ENCODE data around the gene CHCHD10.
A peak's percentile ranks its signal among the peaks of the same experiment; 100 is the strongest.

CHCHD10 gene

DNA sequence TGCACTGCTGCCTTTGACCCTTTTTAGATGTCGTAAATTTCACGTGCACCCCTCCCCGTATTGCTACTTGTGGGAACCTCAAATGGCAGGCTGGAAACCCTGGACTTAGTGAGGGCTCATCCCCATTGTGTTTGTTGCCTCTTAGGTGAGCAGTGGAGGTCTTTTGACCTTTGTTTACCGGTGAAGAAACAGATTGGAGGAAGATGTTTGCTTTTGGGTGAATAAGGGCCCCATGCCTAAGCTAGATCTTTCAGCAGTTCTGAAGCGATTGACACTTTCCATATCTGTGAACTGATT, 19.8 kb upstream of the CHCHD10 start:
- no peak for DNase-seq (ENCODE audit: low read depth)

DNA sequence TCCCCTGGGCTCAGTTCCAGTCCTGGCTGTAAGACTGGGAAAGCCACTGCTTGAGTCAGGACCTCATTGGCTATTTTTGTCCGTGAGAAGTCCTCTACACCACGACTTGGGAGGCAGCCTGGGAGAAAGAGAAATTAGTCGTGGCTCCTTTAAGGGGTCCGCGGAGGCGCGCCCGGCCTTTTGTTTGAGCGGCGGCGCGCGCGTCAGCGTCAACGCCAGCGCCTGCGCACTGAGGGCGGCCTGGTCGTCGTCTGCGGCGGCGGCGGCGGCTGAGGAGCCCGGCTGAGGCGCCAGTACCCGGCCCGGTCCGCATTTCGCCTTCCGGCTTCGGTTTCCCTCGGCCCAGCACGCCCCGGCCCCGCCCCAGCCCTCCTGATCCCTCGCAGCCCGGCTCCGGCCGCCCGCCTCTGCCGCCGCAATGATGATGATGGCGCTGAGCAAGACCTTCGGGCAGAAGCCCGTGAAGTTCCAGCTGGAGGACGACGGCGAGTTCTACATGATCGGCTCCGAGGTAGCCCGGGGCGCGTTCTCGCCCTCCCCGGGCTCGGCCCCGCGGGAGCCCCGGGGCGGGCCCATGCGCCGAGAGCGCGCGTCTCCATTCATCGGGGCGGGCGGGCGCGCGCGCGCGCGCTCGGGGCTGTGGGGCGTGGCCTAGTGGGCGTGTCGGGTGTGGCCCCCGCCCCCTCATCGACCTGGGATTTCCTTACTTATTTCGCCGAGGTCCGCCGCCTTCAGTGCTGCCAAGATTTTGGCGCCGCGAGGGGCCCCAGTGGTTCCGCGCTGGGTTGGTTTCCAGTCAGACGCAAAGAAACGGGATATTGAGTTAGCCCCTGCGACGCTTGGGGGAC, 19.2 kb upstream of the CHCHD10 start, which contains the start of gene SMARCB1:
SMARCB1 (plus strand) TSS at position 215 of the 848 bp plus-strand sequence; CDS start at position 419, 204 bp downstream.
- peak; percentile 67 for DNase-seq (ENCODE audit: low read depth)

DNA sequence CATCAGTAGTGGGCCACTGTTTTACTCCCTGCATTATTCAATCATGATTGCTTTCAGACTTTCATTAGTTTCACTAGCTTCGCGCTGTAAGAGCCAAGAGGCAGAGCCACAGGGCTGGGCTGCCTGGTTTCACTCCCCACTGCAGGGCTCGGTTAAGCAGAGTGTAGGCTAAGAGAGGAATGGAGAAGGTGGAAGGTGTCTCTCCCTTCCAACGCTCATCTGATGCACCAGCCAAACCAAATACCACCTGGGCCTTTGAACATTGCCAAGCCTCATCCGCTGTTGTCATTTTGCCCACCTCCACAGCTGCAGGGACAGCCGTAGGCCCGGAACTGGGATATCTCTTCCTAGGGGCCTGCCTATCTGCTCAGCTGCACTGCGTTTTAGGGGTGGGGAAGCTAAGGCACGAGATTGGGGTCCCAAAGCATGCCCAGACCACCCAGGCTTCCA, 18.5 kb upstream of the CHCHD10 start:
- DNase-seq (ENCODE audit: low read depth), result no peak

DNA sequence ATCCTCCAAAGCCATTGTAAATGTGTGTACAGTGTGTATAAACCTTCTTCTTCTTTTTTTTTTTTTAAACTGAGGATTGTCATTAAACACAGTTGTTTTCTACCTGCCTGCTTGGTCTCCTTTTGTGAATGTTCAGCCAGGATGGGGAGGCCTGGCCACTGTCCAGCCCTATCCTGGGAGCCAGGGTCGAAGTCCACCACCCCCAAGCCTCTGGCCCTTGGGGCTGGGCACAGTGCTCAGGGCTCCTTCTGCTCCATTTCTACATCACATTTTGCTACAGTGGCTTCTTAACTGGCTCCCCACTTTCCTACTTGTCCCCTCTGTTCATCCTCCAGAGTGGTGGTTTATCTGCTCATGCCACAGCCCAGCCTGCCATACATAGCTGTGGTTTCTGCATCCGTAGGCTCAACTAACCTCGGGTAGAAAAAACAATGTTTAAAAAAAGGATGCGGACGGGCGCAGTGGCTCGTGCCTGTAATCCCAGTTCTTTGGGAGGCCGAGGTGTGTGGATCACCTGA, 16.5 kb upstream of the CHCHD10 start:
- DNase-seq (ENCODE audit: low read depth), result no peak

DNA sequence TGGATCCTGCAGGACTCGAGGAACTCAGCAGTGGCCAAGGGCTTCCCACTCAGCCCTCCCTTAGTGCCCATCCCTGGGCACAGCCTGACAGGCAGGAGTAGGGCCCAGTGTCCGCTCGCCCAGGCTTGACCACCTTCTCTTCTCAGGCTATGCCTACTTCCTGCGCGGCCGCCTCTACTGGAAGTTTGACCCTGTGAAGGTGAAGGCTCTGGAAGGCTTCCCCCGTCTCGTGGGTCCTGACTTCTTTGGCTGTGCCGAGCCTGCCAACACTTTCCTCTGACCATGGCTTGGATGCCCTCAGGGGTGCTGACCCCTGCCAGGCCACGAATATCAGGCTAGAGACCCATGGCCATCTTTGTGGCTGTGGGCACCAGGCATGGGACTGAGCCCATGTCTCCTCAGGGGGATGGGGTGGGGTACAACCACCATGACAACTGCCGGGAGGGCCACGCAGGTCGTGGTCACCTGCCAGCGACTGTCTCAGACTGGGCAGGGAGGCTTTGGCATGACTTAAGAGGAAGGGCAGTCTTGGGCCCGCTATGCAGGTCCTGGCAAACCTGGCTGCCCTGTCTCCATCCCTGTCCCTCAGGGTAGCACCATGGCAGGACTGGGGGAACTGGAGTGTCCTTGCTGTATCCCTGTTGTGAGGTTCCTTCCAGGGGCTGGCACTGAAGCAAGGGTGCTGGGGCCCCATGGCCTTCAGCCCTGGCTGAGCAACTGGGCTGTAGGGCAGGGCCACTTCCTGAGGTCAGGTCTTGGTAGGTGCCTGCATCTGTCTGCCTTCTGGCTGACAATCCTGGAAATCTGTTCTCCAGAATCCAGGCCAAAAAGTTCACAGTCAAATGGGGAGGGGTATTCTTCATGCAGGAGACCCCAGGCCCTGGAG, 15.7 kb upstream of the CHCHD10 start:
- DNase-seq (ENCODE audit: low read depth), result no peak

DNA sequence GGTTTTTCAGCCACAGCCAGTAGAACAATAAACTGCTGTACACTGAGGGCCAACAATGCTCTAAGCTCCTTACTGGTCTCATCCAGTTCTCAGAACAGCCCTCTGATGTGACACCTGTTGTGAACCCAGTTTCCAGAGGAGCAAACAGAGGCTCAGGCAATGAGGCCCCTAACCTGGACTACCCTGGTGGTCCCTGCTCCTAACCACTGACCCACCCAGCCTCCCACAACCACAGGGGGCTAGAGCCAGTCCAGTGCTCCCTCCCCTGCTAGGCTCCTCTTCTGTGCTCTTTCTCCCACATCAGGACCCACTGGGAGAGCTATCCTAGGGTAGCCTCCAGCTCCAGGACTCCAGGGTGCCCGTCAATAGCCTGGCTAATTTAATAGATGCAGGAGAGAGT, 14.9 kb upstream of the CHCHD10 start:
- no peak for DNase-seq (ENCODE audit: low read depth)

DNA sequence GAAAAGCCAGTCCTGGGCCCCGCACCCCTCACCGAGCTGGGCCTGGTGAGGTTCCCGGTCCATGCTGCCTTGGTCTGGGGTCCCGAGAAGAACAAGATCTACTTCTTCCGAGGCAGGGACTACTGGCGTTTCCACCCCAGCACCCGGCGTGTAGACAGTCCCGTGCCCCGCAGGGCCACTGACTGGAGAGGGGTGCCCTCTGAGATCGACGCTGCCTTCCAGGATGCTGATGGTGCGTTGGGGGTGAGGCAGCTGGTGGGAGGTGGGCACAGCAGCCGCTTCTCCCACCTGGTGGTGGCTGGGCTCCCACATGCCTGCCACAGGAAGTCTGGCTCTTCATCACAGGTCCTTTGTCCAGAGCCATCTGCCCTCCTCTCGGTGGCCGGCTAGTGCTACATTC, 14.5 kb upstream of the CHCHD10 start:
- DNase-seq (ENCODE audit: low read depth), result no peak

DNA sequence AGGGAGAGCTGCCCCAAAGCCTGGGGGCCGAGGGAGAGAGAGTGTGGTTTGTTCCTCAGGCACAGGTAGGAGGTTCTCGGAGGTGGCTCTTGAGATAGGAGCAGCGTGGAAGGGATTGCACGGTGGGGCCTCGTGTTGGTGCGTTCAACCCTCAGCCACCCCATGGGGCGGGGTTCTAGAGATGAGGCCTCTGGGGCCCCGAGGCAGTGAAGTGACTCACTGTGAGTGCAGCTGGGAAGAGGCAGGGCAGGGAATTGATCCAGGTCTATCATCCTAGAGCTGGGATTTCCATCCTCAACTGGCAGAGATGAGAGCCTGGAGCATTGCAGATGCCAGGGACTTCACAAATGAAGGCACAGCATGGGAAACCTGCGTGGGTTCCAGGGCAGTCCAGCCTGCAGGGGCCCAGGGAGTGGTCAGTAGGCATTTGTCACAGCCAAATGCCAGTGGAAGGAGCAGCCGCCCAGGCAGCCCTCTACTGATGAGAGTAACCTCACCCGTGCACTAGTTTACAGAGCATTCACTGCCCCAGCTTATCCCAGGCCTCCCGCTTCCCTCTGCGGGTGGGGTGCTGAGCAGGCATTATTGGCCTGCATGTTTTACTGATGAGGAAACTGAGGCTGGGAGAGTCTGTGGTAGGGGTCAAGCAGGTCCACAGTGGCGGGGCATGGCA, 13.9 kb upstream of the CHCHD10 start:
- peak; percentile 54 for DNase-seq (ENCODE audit: low read depth)

DNA sequence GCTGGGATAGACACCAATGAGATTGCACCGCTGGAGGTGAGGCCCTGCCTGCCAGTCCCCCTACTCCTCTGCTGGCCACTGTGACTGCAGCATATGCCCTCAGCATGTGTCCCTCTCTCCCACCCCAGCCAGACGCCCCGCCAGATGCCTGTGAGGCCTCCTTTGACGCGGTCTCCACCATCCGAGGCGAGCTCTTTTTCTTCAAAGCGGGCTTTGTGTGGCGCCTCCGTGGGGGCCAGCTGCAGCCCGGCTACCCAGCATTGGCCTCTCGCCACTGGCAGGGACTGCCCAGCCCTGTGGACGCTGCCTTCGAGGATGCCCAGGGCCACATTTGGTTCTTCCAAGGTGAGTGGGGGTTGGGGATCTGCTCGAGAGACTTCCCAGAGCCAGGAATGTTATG, 13.3 kb upstream of the CHCHD10 start:
- DNase-seq (ENCODE audit: low read depth), result no peak

DNA sequence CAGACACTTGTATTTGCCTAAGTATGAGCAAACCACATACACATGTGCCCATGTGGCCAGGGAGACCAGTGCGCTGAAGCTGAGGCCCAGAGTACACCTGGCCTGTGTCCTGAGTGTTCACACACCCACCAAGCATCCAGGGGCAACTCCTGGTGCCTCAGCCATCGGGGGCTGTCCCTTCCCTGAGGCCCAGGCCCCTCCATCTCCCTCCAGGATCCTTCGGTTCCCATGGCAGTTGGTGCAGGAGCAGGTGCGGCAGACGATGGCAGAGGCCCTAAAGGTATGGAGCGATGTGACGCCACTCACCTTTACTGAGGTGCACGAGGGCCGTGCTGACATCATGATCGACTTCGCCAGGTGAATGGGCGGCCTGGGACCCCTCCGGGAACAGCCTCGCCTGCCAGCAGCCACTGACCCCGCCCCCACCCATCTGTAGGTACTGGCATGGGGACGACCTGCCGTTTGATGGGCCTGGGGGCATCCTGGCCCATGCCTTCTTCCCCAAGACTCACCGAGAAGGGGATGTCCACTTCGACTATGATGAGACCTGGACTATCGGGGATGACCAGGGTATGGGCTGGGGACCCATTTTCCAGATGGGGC, 12.5 kb upstream of the CHCHD10 start:
- no peak for DNase-seq (ENCODE audit: low read depth)

DNA sequence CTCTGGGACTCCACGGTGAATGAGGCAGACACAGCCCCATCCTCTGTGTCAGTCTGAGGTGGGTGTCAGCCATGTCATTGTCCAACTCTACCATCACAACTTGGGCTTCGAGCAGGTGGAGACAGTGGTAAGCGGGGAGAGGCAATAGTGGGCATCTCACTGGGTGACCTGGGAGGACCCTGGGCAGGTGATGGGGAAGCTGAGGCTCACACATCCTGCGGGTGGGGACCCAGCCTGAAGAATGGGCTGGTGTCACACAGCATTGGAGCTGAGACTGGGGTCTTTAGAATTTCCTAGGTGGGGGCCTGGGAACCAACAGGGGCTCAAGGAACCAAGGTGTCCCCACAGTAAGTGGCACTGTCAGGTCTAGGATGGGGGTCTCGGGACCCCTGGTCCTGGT, 12.0 kb upstream of the CHCHD10 start:
- no peak for DNase-seq (ENCODE audit: low read depth)

DNA sequence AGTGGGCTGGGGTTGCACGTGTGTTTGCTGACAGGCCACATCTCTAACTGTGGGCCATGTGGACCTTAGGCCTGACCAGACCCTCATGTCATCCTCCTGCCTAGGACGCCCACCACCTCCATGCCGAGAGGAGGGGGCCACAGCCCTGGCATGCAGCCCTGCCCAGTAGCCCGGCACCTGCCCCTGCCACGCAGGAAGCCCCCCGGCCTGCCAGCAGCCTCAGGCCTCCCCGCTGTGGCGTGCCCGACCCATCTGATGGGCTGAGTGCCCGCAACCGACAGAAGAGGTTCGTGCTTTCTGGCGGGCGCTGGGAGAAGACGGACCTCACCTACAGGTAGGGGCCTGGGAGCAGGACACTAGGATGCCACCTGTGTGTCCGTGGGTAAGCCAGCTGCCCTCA, 11.3 kb upstream of the CHCHD10 start:
- DNase-seq (ENCODE audit: low read depth), result no peak

DNA sequence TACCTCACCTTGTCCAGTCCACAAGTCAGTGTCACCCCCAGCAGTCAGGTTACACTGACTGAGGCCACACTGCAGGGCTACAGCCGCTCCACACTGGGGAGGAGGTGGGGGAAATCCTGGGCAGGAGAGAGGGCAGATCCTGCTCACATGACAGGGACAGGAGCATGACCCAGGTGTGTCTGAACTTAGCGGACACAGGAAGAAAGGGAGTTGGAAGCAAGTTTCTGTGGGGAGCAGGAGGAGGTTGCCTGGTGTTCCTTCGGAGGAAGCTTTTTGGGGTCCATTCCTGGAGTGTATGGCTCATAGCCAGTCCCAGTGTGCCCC, 10.8 kb upstream of the CHCHD10 start:
- DNase-seq (ENCODE audit: low read depth), result no peak

DNA sequence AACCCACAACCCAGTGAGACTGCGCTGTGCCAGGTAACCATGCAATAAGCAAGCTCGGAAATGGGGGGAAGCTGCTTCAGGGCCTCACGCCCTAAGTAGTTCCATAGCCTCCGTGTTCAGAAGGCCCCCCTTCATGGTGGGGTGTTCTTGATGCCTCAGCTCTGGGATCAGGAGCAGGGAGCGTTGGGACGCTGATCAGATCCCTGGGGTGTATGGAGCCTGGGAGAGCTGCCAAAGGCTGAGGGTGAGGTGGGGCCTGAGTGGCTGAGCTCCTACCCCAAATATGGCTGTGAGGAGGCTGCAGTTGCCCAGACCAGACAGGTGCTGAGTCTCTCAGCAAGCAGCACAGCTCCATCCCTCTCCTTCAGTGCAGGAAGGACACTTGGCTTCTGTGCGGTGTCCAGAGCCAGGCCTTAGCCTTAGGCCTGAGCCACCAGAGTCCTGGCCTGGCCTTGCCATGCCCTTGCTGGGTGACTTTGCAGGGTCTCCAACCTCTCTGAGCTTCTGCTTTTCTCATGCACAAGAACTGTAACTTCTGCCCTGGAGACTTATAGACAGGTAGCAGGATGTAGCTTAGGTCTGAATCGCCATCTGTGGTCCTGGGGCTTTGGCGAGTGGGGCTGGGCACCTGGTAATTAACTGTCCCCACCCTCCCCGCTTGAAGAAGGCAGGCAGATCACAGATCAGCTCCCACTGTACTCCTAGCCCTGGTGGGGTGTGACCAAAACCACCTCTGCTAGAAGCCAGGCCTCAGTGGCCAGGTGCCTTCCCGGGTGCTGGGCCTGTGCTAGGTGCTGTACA, 10.2 kb upstream of the CHCHD10 start:
- no peak for DNase-seq (ENCODE audit: low read depth)

DNA sequence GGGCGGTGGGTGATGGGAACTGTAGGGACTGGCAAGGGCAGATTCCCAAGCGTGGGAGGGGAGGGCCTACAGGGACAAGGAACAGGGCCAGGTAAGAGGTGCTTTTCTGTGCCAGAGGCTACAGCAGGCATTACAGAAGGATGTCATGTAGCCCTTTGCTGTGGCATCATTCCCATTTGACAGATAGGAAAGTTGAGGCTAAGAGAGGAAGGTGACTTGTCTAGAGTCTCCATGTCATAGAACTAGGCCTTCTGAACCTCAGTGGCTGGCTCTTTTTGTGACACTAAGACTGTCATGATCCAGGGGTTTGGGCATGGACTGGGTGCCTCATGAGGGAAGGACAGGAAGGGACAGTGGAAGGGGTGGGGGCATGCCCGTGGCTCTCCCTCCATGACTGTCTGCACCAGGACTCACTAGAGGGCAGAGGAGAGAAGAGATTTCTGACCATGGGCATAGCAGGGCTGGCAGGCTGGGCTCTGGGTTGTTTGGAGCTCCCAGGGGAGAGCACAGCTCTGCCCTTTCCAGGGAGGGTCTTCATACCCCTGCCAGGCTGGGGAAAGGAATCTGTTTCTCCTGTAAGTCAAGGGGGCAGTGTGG, 8.1 kb upstream of the CHCHD10 start:
- DNase-seq (ENCODE audit: low read depth), result no peak

DNA sequence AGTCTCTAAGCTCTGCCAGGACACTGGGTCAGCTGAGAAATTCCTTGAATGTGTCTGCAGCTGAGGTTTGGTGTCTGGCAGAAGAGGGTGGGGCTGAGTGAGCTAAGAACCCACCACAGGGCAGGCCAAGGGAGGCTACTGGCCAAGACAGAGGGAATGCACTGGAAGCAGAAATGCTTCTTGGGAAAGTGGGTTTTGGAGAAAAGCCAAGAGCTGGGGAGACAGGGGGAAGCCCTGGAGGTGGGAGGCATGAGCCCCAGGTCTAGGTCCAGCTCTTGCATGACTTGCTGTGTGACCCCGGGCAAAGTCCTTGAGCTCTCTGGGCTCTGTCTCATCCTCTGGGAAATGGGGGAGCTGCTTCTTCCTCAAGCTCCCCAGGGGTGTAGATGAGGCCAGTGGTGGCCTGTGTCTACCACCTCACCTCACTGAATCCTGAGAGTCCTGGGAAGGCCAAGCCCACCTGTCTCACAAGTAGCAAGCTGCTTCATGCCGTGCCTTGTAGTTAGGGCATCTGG, 7.2 kb upstream of the CHCHD10 start:
- DNase-seq (ENCODE audit: low read depth), result no peak

DNA sequence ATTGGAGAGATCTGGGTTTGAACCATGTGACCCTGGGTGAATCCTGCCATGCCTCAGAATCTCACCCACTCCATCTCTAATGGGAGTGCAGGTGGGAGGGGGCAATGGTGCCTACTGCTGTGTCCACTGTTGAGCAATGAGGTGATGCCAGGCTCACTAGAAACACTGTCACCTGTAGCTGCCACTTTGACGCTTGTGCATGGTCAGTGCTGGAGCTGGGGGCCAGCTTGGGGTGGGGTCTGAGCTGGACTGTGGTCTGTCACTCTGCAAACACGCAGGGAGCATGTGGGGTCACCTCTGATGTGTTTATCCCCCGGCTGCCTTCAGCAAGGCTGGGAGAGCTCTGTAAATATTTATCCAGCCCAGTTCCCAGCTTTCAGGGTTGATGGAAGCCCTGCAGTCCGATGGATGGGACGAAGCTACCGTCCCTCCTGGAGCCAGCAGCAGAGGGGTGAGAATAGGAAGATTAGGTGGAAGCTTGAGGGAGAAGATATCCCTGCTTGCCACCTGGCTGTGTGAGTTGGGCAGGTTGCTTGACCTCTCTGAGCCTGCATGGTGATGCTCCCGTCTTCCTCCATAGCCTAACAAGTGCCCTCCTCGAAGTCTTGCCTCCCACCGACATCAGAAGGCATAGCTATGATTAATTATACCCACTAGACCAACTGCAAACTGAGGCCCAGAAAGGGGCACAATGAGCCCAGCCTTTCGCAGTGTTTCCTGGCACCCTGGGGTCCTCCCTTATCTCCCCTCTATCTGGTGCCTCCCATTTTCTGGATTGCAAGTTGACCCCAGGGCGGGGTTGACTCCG, 6.5 kb upstream of the CHCHD10 start:
- no peak for DNase-seq (ENCODE audit: low read depth)

DNA sequence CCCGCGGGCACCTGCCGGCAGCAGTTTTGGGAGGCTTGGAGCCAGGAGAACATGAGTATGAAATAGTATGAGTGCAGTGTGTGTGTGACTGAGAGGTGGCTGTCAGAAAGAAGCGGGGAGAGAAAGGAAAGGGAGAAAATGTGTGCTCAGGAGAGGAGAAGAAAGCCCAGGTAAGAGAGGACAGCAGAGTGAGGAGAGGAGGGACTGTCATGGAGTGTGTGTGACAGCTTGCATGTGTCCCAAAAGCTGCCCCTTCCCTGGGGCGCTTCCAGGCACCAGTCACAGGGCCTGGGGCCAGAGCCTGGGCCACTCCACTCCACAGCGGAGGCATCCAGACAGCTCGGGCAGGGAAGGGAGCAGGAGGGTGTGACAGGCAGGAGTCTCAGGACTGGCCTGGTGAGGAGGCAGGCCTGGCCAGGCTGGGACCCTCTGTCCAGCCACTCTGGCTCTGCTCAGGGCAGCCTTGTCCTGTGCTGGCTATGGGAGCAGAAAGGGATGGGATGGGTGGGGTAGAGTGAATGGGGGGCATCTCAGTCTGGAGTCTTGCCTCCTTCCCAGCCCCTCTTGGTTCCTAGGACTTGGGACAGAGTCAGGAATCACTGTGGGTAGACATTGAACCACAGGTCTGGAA, 5.8 kb upstream of the CHCHD10 start:
- no peak for DNase-seq (ENCODE audit: low read depth)

Measured in fibroblast of the conjunctiva (primary cell).